Left lung (tissue), 10 donors: ENCODE data around the gene DSCAML1. TPM values are rescaled to one million over a fixed set of nuclear protein-coding genes. Genes with fewer than 3 reads are reported as not detected.

ENCODE experiments used
- ATAC-seq: fragments of 200-7000 bp; cut with Tn5 transposase; one replicate; pipeline ENCODE4 v1.9.1; 2020; ENCODE audit warnings: moderate library complexity
- DNase-seq, 4 donors: peaks; one replicate each; pipeline ENCODE4 v3.0.0-alpha.2; 2013 to 2020
- H3K27ac ChIP-seq, 2 donors: fragments of 200-600 bp; sonication (generic) in 1 of 2; one replicate each; pipeline versions ENCODE4 v1.5.0 to v1.8.0; 2020 to 2021
- H3K27me3 ChIP-seq, 2 donors: fragments of 200-600 bp; sonication (generic) in 1 of 2; one replicate each; pipeline versions ENCODE4 v1.5.0 to v1.8.0; 2020 to 2021
- H3K36me3 ChIP-seq, 2 donors: fragments of 200-600 bp; sonication (generic) in 1 of 2; one replicate each; pipeline versions ENCODE4 v1.5.0 to v1.8.0; 2020 to 2021
- H3K4me1 ChIP-seq, 2 donors: fragments of 200-600 bp; one replicate each; pipeline ENCODE4 v1.8.0; 2021
- H3K4me3 ChIP-seq, 2 donors: fragments of 200-600 bp; sonication (generic) in 1 of 2; one replicate each; pipeline versions ENCODE4 v1.5.0 to v1.8.0; 2020 to 2021; ENCODE audit warnings: mild to moderate bottlenecking in 1 of 2
- H3K9me3 ChIP-seq, 2 donors: fragments of 200-600 bp; sonication (generic) in 1 of 2; one replicate each; pipeline versions ENCODE4 v1.5.0 to v1.8.0; 2020 to 2021
- intact Hi-C, 2 donors: fragments of 100-400 bp; cut with DNase I; formaldehyde crosslinking; loops; one replicate each; pipeline versions ENCODE4 v1.11.2 to v1.14.2; 2022
- polyA plus RNA-seq, 6 donors: library from polyadenylated mRNA; unstranded; fragments of 120-200 nt; gene quantifications; one replicate each; pipeline ENCODE4 v1.2.1, GENCODE V29; 2013; ENCODE audit not compliant: insufficient read length in 6 of 6
- total RNA-seq, 2 donors: library from RNA; stranded (reverse); fragmentation: NEBNext Ultra II Directional; extraction: Animal tissue kit (Norgen Biotek cat#: 25700); gene quantifications; one replicate each; pipeline ENCODE4 v1.2.1, GENCODE V29; 2021
- TF ChIP-seq, protein P1 (sequence below), 2 donors: fragments of 200-600 bp; sonication (generic) in 1 of 2; IDR thresholded peaks; one replicate each; pipeline versions ENCODE4 v1.5.0 to v1.8.0; 2021; ENCODE audit warnings: antibody characterized with exemption in 2 of 2
- donor health status: DM: no; HTN: yes; CAD: no.
- donor health status: DM: no; HTN: no; CAD: no.

The DSCAML1 gene
- total and polyA plus RNA-seq, 8 donors = 0.35 to 1.8 (median 1.2) TPM

DNA sequence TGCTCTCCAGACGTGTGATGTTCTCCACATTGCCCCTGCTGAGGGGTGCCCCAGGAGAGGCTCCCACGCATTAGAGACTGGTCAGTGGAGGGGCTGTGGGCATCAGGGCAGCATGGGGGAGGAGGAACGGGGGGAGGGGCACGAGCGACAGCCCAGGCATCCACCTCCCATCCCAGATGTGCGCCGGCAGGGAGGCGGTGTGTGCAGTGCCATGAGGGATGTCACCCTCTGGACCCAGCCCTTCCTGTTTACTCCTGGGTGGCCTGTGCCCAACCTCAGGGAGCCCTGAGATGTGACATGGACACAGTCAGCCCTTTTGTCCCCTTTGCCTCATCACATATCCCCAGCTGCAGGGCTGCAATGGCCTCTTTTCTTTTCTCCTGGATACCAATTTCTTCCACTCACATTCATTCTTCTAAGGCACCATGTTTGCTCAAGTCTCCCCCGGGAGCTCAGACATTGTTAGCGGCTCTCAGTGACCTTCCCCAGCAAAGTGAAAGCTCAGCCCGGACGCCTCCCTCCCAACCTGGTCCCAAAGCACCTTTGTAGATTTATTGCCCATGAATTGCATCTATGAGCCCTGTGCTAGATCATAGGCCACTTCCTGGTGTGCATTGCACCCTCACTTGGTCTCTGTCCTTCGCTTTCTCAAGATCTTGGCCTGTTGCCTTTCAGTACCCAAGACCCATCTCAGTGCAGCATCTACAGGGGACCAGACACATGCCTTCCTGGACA, 318.7 kb downstream of the DSCAML1 start:
- H3K9me3 ChIP-seq = no peaks in the 10 kb centered on the region

DNA sequence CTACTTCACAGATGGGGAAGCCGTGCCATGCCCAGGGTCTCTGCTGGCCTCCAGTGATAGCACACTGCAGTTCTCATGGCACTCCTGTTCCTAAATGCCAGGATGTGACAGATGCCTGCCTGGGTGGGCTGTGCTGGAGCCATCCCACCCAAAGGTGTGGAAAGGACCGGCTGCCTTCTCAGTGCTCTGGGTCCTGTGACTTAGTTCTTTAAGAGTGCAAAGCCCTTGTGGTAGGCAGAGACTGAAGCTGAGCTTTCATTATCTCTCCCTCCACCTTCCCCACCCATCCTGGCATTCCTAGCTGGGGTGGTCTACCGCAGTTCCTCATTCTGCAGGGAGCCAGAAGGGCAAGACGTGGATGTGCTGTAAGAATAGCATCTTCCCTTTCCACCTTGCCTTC, 319.3 kb downstream of the DSCAML1 start:
- no peaks in the 10 kb centered on the region for H3K36me3 ChIP-seq
- H3K27me3 ChIP-seq = no peaks in the 10 kb centered on the region
- no peaks in the 10 kb centered on the region for H3K9me3 ChIP-seq
- TF ChIP-seq, protein P1, sequence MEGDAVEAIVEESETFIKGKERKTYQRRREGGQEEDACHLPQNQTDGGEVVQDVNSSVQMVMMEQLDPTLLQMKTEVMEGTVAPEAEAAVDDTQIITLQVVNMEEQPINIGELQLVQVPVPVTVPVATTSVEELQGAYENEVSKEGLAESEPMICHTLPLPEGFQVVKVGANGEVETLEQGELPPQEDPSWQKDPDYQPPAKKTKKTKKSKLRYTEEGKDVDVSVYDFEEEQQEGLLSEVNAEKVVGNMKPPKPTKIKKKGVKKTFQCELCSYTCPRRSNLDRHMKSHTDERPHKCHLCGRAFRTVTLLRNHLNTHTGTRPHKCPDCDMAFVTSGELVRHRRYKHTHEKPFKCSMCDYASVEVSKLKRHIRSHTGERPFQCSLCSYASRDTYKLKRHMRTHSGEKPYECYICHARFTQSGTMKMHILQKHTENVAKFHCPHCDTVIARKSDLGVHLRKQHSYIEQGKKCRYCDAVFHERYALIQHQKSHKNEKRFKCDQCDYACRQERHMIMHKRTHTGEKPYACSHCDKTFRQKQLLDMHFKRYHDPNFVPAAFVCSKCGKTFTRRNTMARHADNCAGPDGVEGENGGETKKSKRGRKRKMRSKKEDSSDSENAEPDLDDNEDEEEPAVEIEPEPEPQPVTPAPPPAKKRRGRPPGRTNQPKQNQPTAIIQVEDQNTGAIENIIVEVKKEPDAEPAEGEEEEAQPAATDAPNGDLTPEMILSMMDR (IDR thresholded peaks at IDR 0.05) = no peak
- H3K4me1 ChIP-seq = no peaks in the 10 kb centered on the region
- ATAC-seq (no peak), DNase-seq (no peak)
- H3K4me3 ChIP-seq = no peak overlapping the region
- intact Hi-C loops = no loop called here
- no peak overlapping the region for H3K27ac ChIP-seq

More for the DNA sequence above, 318.7 kb downstream of the DSCAML1 start:
- intact Hi-C loops = no loop called here
- TF ChIP-seq, protein P1 (IDR thresholded peaks at IDR 0.05) = no peak
- Histone ChIP-seq H3K27me3 (no peaks in the 10 kb centered on the region), H3K4me3 (no peak overlapping the region), H3K27ac (no peak overlapping the region), H3K4me1 (no peaks in the 10 kb centered on the region), H3K36me3 (no peaks in the 10 kb centered on the region)
- DNase-seq (no peak), ATAC-seq (no peak)

DNA sequence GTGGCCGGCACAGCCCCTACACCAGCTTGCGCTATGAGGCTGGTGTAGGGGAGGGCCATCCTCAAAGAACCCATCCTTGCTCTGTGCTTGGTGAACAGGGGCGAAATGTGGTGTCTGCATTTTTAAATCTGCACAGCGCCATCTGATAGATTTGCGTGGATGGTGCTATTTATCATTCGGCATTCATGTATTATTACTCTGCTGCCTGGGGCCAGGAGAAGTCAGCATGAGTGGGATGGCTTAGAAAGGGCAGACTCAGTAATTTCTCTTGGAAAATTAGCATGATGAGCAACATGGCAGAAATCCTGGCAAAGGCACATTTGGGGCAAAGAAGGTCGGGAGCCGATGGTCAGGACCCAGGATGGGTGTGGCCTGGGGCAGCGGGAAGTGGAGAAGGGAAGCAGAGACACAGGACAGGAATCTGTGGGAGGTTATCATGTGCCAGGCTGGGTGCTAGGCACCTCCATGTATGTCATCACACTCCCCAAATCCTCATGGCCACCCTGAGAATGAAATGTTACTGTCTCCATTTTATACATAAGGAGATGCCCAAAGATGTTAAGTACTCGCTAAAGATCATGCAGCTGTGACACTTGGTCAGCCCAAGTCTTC, 320.4 kb downstream of the DSCAML1 start:
- Histone ChIP-seq H3K4me1 (no peaks in the 10 kb centered on the region), H3K27ac (no peak overlapping the region), H3K9me3 (no peaks in the 10 kb centered on the region), H3K27me3 (no peaks in the 10 kb centered on the region), H3K4me3 (no peak overlapping the region), H3K36me3 (no peaks in the 10 kb centered on the region)
- TF ChIP-seq, protein P1 (IDR thresholded peaks at IDR 0.05) = no peak
- ATAC-seq = no peak
- no peak for DNase-seq
- intact Hi-C loops = no loop called here

DNA sequence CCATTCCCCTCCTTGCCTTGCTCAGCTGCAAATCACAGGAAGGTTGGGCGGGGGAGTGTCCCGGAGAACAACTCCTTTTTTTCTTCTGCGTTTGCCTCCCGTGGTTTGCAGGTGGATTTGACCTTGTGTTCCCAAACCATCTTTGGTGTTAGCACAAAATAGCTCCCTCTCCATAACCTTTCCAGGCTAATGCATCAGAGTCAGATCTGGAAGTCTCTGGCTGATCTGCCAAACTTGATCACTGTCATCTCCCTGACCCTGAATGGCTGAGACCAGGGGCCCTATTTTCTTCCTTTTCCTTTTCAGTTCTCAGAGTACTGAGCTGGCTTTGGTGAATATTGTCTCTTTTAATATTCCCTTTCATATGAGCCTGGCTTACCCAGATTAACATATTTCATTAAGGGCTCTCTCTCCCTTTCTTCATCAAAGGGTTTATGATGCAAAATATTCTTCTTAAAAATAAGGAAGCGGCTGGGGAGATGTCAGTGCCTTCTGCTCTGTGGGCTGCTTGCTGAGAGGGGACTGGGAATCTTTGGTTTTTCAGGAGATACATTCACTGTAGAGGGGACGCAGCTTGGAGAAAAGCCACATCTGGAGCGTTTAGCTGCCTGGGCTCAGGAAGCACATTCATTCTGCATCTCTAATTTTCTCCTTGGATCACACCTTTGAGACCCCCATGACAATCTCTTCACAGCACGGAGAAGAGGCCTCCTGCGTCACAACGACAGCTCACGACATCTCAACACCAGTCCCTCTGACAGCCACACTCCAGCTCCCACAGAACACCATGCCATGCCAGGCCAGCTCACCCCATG, 321.1 kb downstream of the DSCAML1 start:
- TF ChIP-seq, protein P1 (IDR thresholded peaks at IDR 0.05) = no peak
- H3K36me3 ChIP-seq = no peaks in the 10 kb centered on the region
- no peaks in the 10 kb centered on the region for H3K9me3 ChIP-seq
- H3K4me3 ChIP-seq = no peak overlapping the region
- H3K27me3 ChIP-seq = no peaks in the 10 kb centered on the region
- DNase-seq (no peak), ATAC-seq (no peak)
- H3K27ac ChIP-seq = no peak overlapping the region
- intact Hi-C loops = no loop called here
- no peaks in the 10 kb centered on the region for H3K4me1 ChIP-seq
